GM18526 (cell line): ENCODE measurements around the gene ASAP2.

Experiments used
- POLR2A ChIP-seq: IDR thresholded peaks from 3 replicates; pipeline ENCODE4 v1.6.1; 2011; ENCODE audit not compliant: insufficient read length; ENCODE audit errors: extremely low read depth

The ASAP2 gene

GRCh38 chr2:9170458-9171130 lies 36.0 kb upstream of the ASAP2 start:
- TF ChIP-seq POLR2A = no peak

- no peak for TF ChIP-seq POLR2A
Observed at GRCh38 chr2:9174771-9175437, 31.7 kb upstream of the ASAP2 start.

DNA sequence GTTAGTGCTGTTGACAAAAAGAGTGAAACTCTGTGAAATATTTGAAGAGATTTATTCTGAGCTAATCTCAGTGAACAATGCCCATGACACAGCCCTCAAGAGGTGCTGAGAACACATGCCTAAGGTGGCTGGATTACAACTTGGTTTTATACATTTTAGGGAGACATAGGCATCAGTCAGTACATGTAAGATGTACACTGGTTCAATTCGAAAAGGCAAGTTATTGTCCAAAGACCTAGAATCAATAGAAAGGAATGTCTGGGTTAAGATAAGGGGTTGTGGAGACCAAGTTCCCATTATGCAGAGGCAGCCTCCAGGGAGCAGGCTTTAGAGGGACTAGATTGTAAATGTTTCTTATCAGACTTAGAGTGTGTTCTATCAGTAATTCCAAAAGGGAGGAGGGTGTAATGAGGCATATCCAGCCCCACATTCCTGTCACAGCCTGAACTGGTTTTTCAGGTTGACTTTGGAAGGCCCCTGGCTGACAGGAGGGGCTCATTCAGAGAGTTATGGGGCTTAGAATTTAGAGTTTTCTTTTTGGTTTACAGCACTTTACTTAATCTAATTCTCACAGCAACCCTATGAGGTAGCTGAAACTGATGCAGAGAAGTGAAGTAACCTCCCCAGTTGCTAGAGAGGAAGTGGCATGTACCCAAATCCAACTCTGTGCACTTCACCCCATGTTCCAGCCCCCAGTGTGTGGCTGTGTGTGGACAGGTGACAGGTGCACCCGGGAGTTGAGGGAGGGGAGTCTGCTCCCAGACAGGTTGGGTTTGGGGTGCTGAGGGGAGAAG lies 28.3 kb upstream of the ASAP2 start:
- TF ChIP-seq POLR2A = no peak

DNA sequence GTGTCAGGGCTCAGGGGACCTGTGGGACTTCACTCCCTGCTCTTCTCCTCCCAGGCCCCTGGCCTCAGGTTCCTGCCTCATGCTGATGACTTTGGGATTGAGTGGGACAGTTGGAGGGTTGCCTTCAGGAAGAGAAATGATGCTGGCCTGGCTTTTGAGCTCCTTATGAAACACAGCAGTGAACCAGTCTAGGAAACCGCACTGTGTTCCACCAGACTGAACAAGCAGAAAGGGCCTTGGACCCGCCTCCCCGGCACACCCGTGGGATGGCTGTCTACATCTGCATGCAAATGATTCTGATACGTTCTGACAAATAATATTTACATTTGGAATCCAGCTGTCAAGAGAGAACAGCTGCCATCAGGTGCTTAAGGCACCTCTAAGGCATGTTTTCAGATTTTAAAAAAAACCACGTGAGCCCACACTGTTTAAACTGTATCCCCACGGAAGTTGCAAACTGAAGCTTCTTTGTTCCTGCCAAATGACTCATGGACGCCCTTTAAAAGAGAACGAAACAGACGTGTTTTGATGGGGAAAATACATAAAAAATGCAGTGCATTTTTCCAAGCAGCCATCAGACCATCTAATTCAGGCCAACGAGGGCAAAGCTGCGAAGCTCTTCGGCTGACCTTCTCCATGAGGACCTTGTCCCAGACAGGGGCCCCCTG lies 27.6 kb upstream of the ASAP2 start:
- no peak for TF ChIP-seq POLR2A

DNA sequence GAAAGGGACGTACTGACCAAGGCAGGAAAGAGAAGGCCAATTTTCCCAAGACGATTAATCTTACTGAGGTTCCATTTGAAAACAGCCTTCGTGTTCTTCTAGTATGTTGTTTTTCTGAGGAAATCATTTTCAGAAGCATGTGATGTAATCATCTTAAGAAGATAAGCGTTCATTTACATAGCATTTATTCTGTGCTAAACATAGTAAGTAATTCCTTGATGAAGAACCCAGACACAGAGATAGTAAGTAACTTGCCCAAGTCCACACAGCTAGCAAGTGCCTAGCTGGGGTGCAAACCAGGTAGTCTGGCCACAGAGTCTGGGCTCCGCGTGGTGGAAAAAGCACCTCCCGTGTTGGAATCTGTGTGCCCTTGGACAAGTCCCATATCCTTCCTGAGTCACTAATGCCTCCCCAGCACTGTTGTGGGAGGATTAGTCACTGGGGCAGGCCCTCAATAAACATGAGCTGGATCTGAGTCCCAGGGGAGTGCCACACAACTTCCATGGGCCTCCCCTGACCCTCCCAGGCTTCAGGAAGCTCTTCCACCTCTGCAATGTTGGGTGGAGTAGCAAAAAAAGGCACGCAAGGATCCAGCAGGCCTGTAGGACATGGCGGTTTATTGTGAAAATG lies 26.9 kb upstream of the ASAP2 start:
- no peak for TF ChIP-seq POLR2A

GRCh38 chr2:9184361-9184760 lies 22.3 kb upstream of the ASAP2 start:
- no peak for TF ChIP-seq POLR2A

- TF ChIP-seq POLR2A = no peak
Observed at GRCh38 chr2:9187620-9188214, 18.9 kb upstream of the ASAP2 start.

GRCh38 chr2:9188823-9189222 lies 17.8 kb upstream of the ASAP2 start:
- TF ChIP-seq POLR2A = no peak

GRCh38 chr2:9189901-9190300 lies 16.7 kb upstream of the ASAP2 start:
- no peak for TF ChIP-seq POLR2A

GRCh38 chr2:9191041-9191481 lies 15.6 kb upstream of the ASAP2 start:
- no peak for TF ChIP-seq POLR2A

- no peak for TF ChIP-seq POLR2A
Observed at GRCh38 chr2:9192712-9193111, 13.9 kb upstream of the ASAP2 start.

- no peak for TF ChIP-seq POLR2A
Observed at GRCh38 chr2:9194352-9194751, 12.3 kb upstream of the ASAP2 start.

DNA sequence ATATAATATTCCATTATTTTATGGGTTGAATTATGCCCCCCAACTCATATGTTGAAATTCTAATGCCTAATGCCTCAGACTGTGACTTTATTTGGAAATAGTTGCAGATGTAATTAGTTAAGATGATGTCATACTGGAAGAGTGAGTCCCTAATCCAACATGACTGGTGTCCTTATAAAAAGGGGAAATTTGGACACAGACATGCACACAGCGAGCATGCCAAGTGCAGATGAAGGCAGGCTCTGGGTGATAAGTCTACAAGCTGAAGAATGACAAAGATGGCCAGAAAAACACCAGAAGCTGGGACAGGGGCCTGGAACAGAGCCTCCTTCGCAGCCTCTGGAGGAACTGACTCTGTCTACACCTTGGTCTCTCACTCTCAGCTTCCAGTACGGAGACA lies 10.0 kb upstream of the ASAP2 start:
- no peak for TF ChIP-seq POLR2A

GRCh38 chr2:9197916-9198315 lies 8.7 kb upstream of the ASAP2 start:
- no peak for TF ChIP-seq POLR2A
